Vagina (tissue), 2 donors: ENCODE data around the gene ZBTB40. TPM values are rescaled to one million over a fixed set of nuclear protein-coding genes. Genes with fewer than 3 reads are reported as not detected.

Experiments used
- DNase-seq, 2 donors: peaks; one replicate each; pipeline ENCODE4 v3.0.0-alpha.2; 2017; ENCODE audit errors: extremely low spot score in 2 of 2
- H3K27ac ChIP-seq: fragments of 200-600 bp; sonication (generic); one replicate; pipeline ENCODE4 v1.5.1; 2019
- H3K27me3 ChIP-seq: fragments of 200-600 bp; sonication (generic); one replicate; pipeline ENCODE4 v1.5.1; 2019
- H3K36me3 ChIP-seq, 2 donors: fragments of 200-600 bp; sonication (generic); one replicate each; pipeline ENCODE4 v1.5.1; 2017 to 2019
- H3K4me1 ChIP-seq: fragments of 200-600 bp; sonication (generic); one replicate; pipeline ENCODE4 v1.5.1; 2019
- H3K4me3 ChIP-seq, 2 donors: fragments of 200-600 bp; sonication (generic); 1 replicate in 1 of 2; 2 replicates in 1 of 2; pipeline ENCODE4 v1.5.1; 2016 to 2019
- H3K9me3 ChIP-seq: fragments of 200-600 bp; sonication (generic); one replicate; pipeline ENCODE4 v1.5.1; 2019
- POLR2A ChIP-seq, 2 donors: fragments of 450-650 bp; IDR thresholded peaks; one replicate each; pipeline ENCODE4 v1.6.1; 2017; ENCODE audit warnings: antibody characterized with exemption in 2 of 2, mild to moderate bottlenecking in 2 of 2, moderate library complexity in 2 of 2
- POLR2AphosphoS5 ChIP-seq, 2 donors: sonication (generic); formaldehyde crosslinking; IDR thresholded peaks; one replicate each; pipeline ENCODE4 v1.9.0; 2017; ENCODE audit warnings: antibody characterized with exemption in 2 of 2, mild to moderate bottlenecking in 2 of 2, low read depth in 1 of 2; ENCODE audit not compliant: insufficient read depth in 1 of 2
- intact Hi-C: fragments of 100-400 bp; cut with DNase I; formaldehyde crosslinking; loops from one replicate; pipeline ENCODE4 v1.15.1; 2023
- total RNA-seq: library from RNA; depleted of rRNA; stranded (reverse); fragments of >200 nt; gene quantifications from one replicate; pipeline ENCODE4 v1.2.3, GENCODE V29; 2016
- TF ChIP-seq, protein P1 (sequence below), 3 experiments: fragments of 450-650 bp in 2 of 3; fragments of 200-600 bp in 1 of 3; sonication (generic) in 1 of 3; IDR thresholded peaks; one replicate each; pipeline ENCODE4 v1.5.1; 2017 to 2019; ENCODE audit warnings: antibody characterized with exemption in 3 of 3, mild to moderate bottlenecking in 2 of 3, moderate library complexity in 2 of 3

The ZBTB40 gene
- total RNA-seq, 1 donor from 2014 or later, result 14.7 TPM

DNA sequence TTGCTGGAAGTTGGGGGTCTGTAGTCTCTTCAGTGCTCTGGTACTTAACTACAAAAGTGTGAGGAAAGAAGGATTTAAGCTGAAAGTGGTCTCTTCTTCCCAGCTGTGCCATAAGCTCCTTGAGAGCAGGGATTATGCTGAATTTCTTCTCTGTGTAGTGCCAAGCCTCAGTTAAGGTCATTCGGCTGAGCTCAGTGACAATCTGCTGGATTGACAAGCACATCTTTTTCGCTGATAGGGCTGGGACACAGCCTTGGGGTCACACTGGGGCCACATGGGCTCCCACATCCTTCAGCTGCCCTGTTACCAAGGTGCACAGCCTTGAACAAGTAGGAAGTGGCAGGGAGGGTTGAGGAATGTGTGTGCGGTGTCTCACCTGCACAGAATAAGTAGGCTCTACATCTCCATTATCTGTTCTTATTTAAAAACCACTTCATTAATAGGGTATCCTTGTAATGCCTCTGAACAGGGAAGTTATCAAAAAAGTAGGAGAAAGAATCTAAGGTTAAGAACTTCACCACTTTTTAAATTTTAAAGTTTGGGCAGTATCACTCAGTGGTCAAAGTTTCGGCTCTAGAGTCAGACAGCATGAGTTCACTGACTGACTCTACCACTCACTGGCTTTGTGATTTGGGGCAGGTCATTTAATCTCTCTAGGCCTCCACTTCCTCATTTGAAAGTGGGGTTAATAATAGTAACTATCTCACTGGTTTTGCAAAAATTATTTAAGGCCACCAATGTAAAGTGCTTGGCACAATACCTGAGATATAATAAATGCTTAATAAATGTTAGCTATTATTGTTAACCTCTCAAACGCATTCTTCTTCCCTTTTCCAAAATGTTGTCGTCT, 10.3 kb downstream of the ZBTB40 start:
- Histone ChIP-seq H3K9me3 (no peaks in the 10 kb centered on the region), H3K27ac (no peak overlapping the region), H3K4me1 (peaks cover 7% of the 10 kb centered on the region), H3K36me3 (no peaks in the 10 kb centered on the region), H3K27me3 (no peaks in the 10 kb centered on the region), H3K4me3 (no peak overlapping the region)
- TF ChIP-seq, protein P1, sequence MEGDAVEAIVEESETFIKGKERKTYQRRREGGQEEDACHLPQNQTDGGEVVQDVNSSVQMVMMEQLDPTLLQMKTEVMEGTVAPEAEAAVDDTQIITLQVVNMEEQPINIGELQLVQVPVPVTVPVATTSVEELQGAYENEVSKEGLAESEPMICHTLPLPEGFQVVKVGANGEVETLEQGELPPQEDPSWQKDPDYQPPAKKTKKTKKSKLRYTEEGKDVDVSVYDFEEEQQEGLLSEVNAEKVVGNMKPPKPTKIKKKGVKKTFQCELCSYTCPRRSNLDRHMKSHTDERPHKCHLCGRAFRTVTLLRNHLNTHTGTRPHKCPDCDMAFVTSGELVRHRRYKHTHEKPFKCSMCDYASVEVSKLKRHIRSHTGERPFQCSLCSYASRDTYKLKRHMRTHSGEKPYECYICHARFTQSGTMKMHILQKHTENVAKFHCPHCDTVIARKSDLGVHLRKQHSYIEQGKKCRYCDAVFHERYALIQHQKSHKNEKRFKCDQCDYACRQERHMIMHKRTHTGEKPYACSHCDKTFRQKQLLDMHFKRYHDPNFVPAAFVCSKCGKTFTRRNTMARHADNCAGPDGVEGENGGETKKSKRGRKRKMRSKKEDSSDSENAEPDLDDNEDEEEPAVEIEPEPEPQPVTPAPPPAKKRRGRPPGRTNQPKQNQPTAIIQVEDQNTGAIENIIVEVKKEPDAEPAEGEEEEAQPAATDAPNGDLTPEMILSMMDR (IDR thresholded peaks at IDR 0.05), result no peak
- TF ChIP-seq POLR2A (IDR thresholded peaks at IDR 0.05) (no peak), POLR2AphosphoS5 (IDR thresholded peaks at IDR 0.05; ENCODE audit: insufficient read depth in 1 of 2, low read depth in 1 of 2) (no peak)
- DNase-seq, result no peak
- intact Hi-C loops, result no loop called here

DNA sequence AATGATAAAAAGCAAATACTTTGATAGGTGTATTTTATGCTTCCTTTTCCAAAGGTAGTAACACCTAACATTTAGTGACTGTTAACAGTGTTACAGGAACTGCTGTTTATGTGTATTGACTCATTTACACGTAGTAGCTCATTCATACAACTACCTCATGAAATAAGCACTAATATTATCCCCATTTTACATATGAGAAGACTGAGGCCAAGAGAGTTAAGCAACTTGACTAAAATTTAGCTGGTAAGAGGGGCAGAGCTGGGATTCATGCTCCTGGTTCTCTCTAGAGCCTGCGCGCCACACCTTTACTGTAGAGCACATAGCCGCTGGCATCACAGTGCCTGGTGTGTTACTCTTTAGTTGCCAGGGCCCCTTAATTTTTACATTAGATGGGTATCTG, 11.3 kb downstream of the ZBTB40 start:
- intact Hi-C loops, result no loop called here
- DNase-seq, result no peak
- no peak overlapping the region for H3K27ac ChIP-seq
- H3K36me3 ChIP-seq, result no peaks in the 10 kb centered on the region
- H3K27me3 ChIP-seq, result no peaks in the 10 kb centered on the region
- H3K4me3 ChIP-seq, result no peak overlapping the region
- TF ChIP-seq POLR2A (IDR thresholded peaks at IDR 0.05), result no peak
- H3K9me3 ChIP-seq, result no peaks in the 10 kb centered on the region
- H3K4me1 ChIP-seq, result no peaks in the 10 kb centered on the region

DNA sequence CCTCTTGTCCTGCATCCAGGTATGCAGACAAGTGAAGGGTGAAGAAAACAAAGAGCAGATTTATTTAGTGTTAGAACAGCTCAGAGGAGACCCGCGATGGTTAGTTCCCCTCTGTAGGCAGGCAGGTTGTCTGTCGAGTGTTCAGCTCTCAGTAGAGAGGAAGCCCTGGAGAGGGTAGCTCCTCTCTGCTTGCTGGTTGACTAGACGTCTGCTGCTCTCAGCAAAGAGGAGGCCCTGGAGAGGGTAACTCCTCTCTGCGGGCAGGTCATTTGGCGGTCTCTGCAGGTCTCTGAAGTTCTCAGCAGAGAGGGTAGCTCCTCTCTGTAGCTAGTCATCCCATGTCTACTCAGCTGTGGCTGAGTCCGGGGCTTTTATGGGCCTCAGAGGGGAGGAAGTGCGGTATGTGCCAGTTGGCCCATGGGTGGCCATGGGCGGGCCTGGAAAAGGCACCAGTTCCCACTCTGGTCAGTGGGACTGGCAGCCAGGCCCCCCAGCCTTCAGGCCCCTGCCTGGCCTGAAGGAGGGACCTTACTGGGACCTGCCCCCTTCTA, 13.4 kb downstream of the ZBTB40 start:
- intact Hi-C loops, result no loop called here
- TF ChIP-seq POLR2AphosphoS5 (IDR thresholded peaks at IDR 0.05; ENCODE audit: insufficient read depth in 1 of 2, low read depth in 1 of 2) (no peak), POLR2A (IDR thresholded peaks at IDR 0.05) (no peak)
- TF ChIP-seq, protein P1 (IDR thresholded peaks at IDR 0.05), result no peak
- no peak overlapping the region for H3K4me3 ChIP-seq
- H3K9me3 ChIP-seq, result no peaks in the 10 kb centered on the region
- no peak for DNase-seq
- H3K27ac ChIP-seq, result no peak overlapping the region
- peaks cover 6% of the 10 kb centered on the region for H3K4me1 ChIP-seq
- H3K36me3 ChIP-seq, result no peaks in the 10 kb centered on the region
- H3K27me3 ChIP-seq, result no peaks in the 10 kb centered on the region

DNA sequence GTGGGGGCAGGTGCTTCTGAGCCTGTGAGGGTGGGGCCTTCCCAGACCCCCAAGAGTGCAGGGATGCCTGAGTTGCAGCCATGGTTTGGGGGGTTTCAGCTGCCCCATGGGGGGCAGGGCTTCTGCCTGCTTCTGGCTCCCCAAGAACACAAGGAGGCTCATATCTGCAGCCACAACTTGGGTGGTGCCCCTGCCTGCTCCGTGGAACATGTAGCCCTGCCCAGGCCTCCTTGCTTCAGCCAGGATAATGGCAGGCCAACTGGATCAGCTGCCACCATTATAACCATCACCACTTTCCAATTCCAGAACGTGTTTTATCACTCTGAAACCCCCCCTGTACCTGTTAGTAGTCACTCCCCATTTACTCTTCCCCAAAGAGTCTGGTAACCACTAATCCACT, 14.0 kb downstream of the ZBTB40 start:
- DNase-seq, result no peak

DNA sequence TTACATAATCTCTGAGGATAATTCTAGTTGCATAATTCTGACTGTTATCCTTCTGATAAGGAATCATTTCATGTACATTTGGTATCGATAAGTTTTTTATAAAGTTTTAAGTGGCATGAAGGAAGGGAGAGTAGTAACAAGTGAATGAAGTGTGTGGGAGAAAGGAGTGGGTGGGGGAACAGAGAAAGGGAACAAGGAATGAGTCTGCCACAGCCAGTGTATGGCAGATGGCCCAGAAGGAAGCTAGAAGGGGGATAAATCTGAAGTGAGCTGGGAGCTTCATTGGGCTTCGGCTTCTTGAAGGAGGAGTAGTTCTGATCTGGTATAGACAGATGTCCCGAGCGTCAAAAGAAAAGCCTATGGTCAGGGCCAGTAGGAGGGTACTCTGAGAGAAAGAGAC, 18.6 kb downstream of the ZBTB40 start:
- H3K4me3 ChIP-seq, result no peak overlapping the region
- no peaks in the 10 kb centered on the region for H3K36me3 ChIP-seq
- peaks cover 32% of the 10 kb centered on the region for H3K4me1 ChIP-seq
- intact Hi-C loops, result no loop called here
- TF ChIP-seq, protein P1 (IDR thresholded peaks at IDR 0.05), result no peak
- no peak for TF ChIP-seq POLR2A (IDR thresholded peaks at IDR 0.05)
- no peak for TF ChIP-seq POLR2AphosphoS5 (IDR thresholded peaks at IDR 0.05; ENCODE audit: insufficient read depth in 1 of 2, low read depth in 1 of 2)
- DNase-seq, result no peak
- H3K27me3 ChIP-seq, result no peaks in the 10 kb centered on the region
- no peaks in the 10 kb centered on the region for H3K9me3 ChIP-seq
- H3K27ac ChIP-seq, result no peak overlapping the region

More for the DNA sequence above, 14.0 kb downstream of the ZBTB40 start:
- intact Hi-C loops, result no loop called here
- Histone ChIP-seq H3K27ac (no peak overlapping the region), H3K9me3 (no peaks in the 10 kb centered on the region), H3K27me3 (no peaks in the 10 kb centered on the region), H3K4me3 (no peak overlapping the region), H3K36me3 (no peaks in the 10 kb centered on the region), H3K4me1 (peaks cover 11% of the 10 kb centered on the region)
- TF ChIP-seq POLR2A (IDR thresholded peaks at IDR 0.05) (no peak), POLR2AphosphoS5 (IDR thresholded peaks at IDR 0.05; ENCODE audit: insufficient read depth in 1 of 2, low read depth in 1 of 2) (no peak)
- TF ChIP-seq, protein P1 (IDR thresholded peaks at IDR 0.05), result no peak
